ENCODE results near the gene SRPK2. TPM values are rescaled to one million over a fixed set of nuclear protein-coding genes. Genes with fewer than 3 reads are reported as not detected.

The SRPK2 gene
- total and polyA plus RNA-seq, 12 donors: 10.5 to 40.4 (median 35.1) TPM

DNA sequence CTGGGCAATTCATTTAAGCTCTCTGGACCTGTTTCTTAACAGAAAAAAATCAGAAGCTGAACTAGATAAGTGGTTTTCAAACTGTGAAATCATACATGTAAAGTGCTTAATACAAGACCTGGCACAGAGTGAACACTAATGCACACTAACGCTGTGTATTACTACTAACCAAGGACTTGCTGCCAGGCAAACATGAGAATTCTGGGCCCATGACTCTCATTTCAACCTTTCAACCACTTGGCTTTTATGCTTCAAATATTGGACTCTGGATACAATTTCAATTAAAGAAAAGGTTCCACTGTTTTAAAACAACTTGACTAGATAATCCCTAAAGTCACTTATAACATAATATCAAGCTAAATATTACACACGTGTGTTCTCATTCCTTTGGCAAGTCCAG is 73.4 kb downstream of the SRPK2 start:
- TF ChIP-seq, protein P1, sequence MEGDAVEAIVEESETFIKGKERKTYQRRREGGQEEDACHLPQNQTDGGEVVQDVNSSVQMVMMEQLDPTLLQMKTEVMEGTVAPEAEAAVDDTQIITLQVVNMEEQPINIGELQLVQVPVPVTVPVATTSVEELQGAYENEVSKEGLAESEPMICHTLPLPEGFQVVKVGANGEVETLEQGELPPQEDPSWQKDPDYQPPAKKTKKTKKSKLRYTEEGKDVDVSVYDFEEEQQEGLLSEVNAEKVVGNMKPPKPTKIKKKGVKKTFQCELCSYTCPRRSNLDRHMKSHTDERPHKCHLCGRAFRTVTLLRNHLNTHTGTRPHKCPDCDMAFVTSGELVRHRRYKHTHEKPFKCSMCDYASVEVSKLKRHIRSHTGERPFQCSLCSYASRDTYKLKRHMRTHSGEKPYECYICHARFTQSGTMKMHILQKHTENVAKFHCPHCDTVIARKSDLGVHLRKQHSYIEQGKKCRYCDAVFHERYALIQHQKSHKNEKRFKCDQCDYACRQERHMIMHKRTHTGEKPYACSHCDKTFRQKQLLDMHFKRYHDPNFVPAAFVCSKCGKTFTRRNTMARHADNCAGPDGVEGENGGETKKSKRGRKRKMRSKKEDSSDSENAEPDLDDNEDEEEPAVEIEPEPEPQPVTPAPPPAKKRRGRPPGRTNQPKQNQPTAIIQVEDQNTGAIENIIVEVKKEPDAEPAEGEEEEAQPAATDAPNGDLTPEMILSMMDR (IDR thresholded peaks at IDR 0.05): no peak
- Histone ChIP-seq H3K9me3 (no peaks in the 10 kb centered on the region), H3K4me1 (peaks cover 0 to 7% (median 0%) of the 10 kb centered on the region in 9 donors), H3K27me3 (no peaks in the 10 kb centered on the region), H3K4me3 (no peak overlapping the region), H3K27ac (no peak overlapping the region), H3K36me3 (no peaks in the 10 kb centered on the region)
- ATAC-seq (peak in 1 of 8 donors; percentile 42), DNase-seq (no peak)
- 53 to 57% methylated on average over 2 of the region's 2 CpGs for WGBS, 2 donors
- intact Hi-C loops (cut with DNase I): no loop called here

DNA sequence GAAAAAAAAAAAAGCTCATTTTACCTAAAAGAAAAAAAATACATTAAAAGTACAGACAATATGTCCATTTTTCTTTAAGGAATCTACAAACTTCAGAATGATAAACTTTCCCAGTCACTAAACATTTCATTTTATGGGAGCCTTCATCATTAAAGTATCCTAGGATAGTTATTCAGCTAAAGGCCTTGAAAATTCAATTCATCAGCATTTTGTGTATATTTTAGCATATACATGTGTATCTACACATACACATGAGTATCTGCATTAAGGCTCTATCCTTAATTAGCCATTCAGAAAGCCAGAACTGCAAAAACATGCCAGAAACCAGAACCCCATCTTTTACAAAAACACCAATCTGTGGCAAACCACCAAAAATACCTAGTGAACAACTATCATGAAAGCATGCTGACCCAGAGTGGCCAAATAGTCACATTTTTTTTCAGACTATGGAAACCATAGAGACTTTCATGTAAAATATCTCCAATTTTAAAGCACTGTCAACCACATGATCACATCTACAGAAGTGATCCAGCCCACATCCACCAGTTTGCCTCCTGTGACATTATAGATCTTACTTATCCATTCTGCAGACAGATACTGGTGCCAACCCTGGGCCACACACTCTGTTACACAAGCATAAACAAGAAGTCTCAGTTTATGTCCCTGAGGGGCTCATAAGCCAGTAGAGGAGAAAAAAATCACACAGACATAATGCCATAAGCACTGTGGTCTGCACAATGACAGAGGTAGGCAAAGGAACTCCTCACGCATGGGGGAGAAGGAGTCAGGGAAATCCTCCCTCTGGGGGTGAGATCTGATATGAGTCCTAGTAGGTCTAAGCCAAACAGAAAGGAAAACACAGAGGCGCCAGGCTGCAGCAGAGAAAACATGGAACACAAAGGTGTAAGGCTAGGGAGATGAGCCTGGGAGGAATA is 79.2 kb downstream of the SRPK2 start:
- Histone ChIP-seq H3K27me3 (no peaks in the 10 kb centered on the region), H3K9me3 (peaks cover 0 to 4% (median 0%) of the 10 kb centered on the region in 11 donors), H3K4me1 (peaks cover 0 to 25% (median 7%) of the 10 kb centered on the region in 9 donors), H3K4me3 (no peak overlapping the region), H3K36me3 (no peaks in the 10 kb centered on the region), H3K27ac (no peak overlapping the region)
- no peak for ATAC-seq
- TF ChIP-seq, protein P1 (IDR thresholded peaks at IDR 0.05): no peak
- WGBS, 2 donors: 81 to 88% methylated on average over 2 of the region's 2 CpGs
- intact Hi-C loops (cut with DNase I): no loop called here
- DNase-seq: no peak

DNA sequence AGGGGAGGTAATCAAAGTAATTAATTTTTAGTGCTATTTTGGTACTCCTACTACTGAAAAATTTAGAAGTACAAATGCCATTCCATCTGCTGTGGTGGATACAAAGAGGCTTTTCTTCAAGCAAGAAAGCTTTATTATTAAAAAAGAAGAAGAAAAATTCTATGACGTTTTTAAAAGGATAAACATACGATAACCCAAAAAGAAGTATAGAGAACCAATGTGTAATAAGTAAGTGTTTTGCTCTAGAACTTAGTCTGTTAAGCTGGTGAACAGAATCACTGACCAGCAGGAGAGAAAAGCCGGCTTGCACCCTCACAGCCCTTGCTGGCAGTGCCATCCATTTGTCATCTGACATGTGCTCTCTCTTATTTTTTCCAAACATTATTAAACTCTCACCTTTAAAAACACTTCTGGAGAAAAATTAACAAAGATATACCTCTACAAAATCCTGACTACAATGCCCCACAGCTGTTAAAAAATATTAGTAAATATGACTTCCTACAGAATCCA is 81.5 kb downstream of the SRPK2 start:
- TF ChIP-seq, protein P1 (IDR thresholded peaks at IDR 0.05): no peak
- H3K4me1 ChIP-seq: peaks cover 0 to 29% (median 7%) of the 10 kb centered on the region in 9 donors
- peaks cover 0 to 7% (median 0%) of the 10 kb centered on the region in 11 donors for H3K9me3 ChIP-seq
- ATAC-seq (no peak), DNase-seq (no peak)
- intact Hi-C loops (cut with DNase I): no loop called here
- H3K36me3 ChIP-seq: no peaks in the 10 kb centered on the region
- no peak overlapping the region for H3K27ac ChIP-seq
- H3K27me3 ChIP-seq: no peaks in the 10 kb centered on the region
- WGBS, 2 donors: 76 to 79% methylated on average over 3 of the region's 3 CpGs
- no peak overlapping the region for H3K4me3 ChIP-seq

DNA sequence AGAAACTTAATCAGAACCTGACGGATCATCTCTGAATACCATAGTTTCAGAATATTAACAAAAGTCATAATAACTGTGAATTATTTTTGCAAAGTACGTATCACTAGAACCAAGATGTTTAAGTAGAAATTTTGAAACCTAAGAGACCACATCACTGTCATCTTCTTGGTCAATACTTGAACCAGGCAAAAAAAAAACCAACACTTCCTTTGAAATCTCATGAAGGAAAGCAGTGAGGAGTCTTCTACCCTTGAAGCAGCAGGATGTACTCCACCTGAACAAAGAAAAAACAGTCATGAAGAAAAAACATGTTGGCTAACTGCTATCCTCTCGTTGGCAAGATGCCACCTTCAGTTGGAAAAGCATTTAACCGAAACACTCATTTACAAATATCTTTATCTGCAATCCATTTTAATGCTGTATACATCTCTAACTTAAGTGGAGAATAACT is 82.4 kb downstream of the SRPK2 start:
- no peak overlapping the region for H3K27ac ChIP-seq
- TF ChIP-seq, protein P1 (IDR thresholded peaks at IDR 0.05): no peak
- 69 to 72% methylated on average over 4 of the region's 4 CpGs for WGBS, 2 donors
- H3K36me3 ChIP-seq: no peaks in the 10 kb centered on the region
- DNase-seq: no peak
- peaks cover 0 to 7% (median 0%) of the 10 kb centered on the region in 11 donors for H3K9me3 ChIP-seq
- ATAC-seq: no peak
- intact Hi-C loops (cut with DNase I): no loop called here
- no peak overlapping the region for H3K4me3 ChIP-seq
- H3K27me3 ChIP-seq: no peaks in the 10 kb centered on the region
- H3K4me1 ChIP-seq: peaks cover 0 to 29% (median 7%) of the 10 kb centered on the region in 9 donors

Measured in heart right ventricle (tissue), 16 donors.